Liver (tissue), 9 donors: ENCODE measurements around the gene CUX1. TPM values are rescaled to one million over a fixed set of nuclear protein-coding genes. Genes with fewer than 3 reads are reported as not detected.

Experiments used
- DNase-seq: peaks from one replicate; pipeline ENCODE4 v3.0.0-alpha.2; 2017; ENCODE audit warnings: low spot score
- H3K27ac ChIP-seq, 2 donors: one replicate each; pipeline ENCODE4 v1.7.0; 2013; ENCODE audit warnings: inconsistent platforms in 2 of 2, low read length in 2 of 2, control low read depth in 1 of 2, low read depth in 1 of 2, mild to moderate bottlenecking in 1 of 2
- H3K27me3 ChIP-seq, 4 donors: one replicate each; pipeline versions ENCODE4 v1.6.1 to v1.7.0; 2013; ENCODE audit warnings: low read length in 3 of 4, inconsistent platforms in 1 of 4, mild to moderate bottlenecking in 1 of 4, moderate library complexity in 1 of 4; ENCODE audit not compliant: control insufficient read depth in 4 of 4, insufficient read depth in 4 of 4
- H3K36me3 ChIP-seq, 4 donors: one replicate each; pipeline versions ENCODE4 v1.6.1 to v1.7.0; 2013; ENCODE audit warnings: low read length in 3 of 4, mild to moderate bottlenecking in 3 of 4, low read depth in 1 of 4, moderate library complexity in 1 of 4; ENCODE audit not compliant: control insufficient read depth in 4 of 4, insufficient read depth in 3 of 4
- H3K4me1 ChIP-seq, 4 donors: one replicate each; pipeline versions ENCODE4 v1.6.1 to v1.7.0; 2013; ENCODE audit warnings: low read length in 3 of 4, mild to moderate bottlenecking in 3 of 4, moderate library complexity in 1 of 4; ENCODE audit not compliant: control insufficient read depth in 4 of 4, insufficient read depth in 4 of 4
- H3K4me3 ChIP-seq, 3 donors: one replicate each; pipeline versions ENCODE4 v1.6.1 to v1.7.0; 2013; ENCODE audit warnings: low read length in 3 of 3, control low read depth in 1 of 3, low read depth in 1 of 3, mild to moderate bottlenecking in 1 of 3
- H3K9ac ChIP-seq, 2 donors: one replicate each; pipeline ENCODE4 v1.7.0; 2013; ENCODE audit warnings: low read length in 2 of 2, mild to moderate bottlenecking in 2 of 2, moderate library complexity in 2 of 2, control low read depth in 1 of 2, low read depth in 1 of 2
- H3K9me3 ChIP-seq, 4 donors: one replicate each; pipeline versions ENCODE4 v1.6.1 to v1.7.0; 2013; ENCODE audit warnings: low read length in 3 of 4; ENCODE audit not compliant: control insufficient read depth in 4 of 4
- CTCF ChIP-seq: fragments of 150-350 bp; IDR thresholded peaks from 2 replicates; pipeline ENCODE4 v1.5.1; 2017; ENCODE audit warnings: improper control_type of control experiment, low read depth, low read length; ENCODE audit not compliant: missing input control
- FOXA2 ChIP-seq: IDR thresholded peaks from 2 replicates; pipeline ENCODE4 v1.6.1; 2016; ENCODE audit warnings: antibody characterized with exemption
- GABPA ChIP-seq, 2 donors: IDR thresholded peaks in 1 of 2; conservative IDR thresholded peaks in 1 of 2; 2 replicates each; pipeline ENCODE4 v1.6.1; 2016; ENCODE audit warnings: antibody characterized with exemption in 2 of 2, mild to moderate bottlenecking in 1 of 2, moderate library complexity in 1 of 2
- HNF4A ChIP-seq, 2 donors: conservative IDR thresholded peaks; 2 replicates each; pipeline ENCODE4 v1.6.1; 2016; ENCODE audit warnings: antibody characterized with exemption in 2 of 2, mild to moderate bottlenecking in 2 of 2
- HNF4G ChIP-seq: IDR thresholded peaks from 2 replicates; pipeline ENCODE4 v1.6.1; 2016; ENCODE audit warnings: antibody characterized with exemption
- JUND ChIP-seq, 2 donors: IDR thresholded peaks; 2 replicates each; pipeline ENCODE4 v1.6.1; 2016; ENCODE audit warnings: antibody characterized with exemption in 2 of 2
- MAX ChIP-seq: IDR thresholded peaks from 2 replicates; pipeline ENCODE4 v1.6.1; 2016; ENCODE audit warnings: antibody characterized with exemption
- NR2F2 ChIP-seq: IDR thresholded peaks from 2 replicates; pipeline ENCODE4 v1.6.1; 2016; ENCODE audit warnings: antibody characterized with exemption
- RAD21 ChIP-seq, 2 donors: IDR thresholded peaks; 2 replicates each; pipeline ENCODE4 v1.6.1; 2016; ENCODE audit warnings: antibody characterized with exemption in 2 of 2, mild to moderate bottlenecking in 2 of 2
- REST ChIP-seq: IDR thresholded peaks from 2 replicates; pipeline ENCODE4 v1.6.1; 2016; ENCODE audit warnings: antibody characterized with exemption, mild to moderate bottlenecking
- RXRA ChIP-seq, 2 donors: IDR thresholded peaks; 2 replicates each; pipeline ENCODE4 v1.6.1; 2017 to 2018; ENCODE audit warnings: antibody characterized with exemption in 2 of 2, mild to moderate bottlenecking in 1 of 2
- SP1 ChIP-seq: IDR thresholded peaks from 2 replicates; pipeline ENCODE4 v1.6.1; 2018; ENCODE audit warnings: antibody characterized with exemption, mild to moderate bottlenecking
- TAF1 ChIP-seq: conservative IDR thresholded peaks from 2 replicates; pipeline ENCODE4 v1.6.1; 2016; ENCODE audit warnings: antibody characterized with exemption, mild to moderate bottlenecking
- YY1 ChIP-seq: IDR thresholded peaks from 2 replicates; pipeline ENCODE4 v1.6.1; 2016; ENCODE audit warnings: antibody characterized with exemption, mild to moderate bottlenecking
- ZBTB33 ChIP-seq: IDR thresholded peaks from 2 replicates; pipeline ENCODE4 v1.6.1; 2016; ENCODE audit warnings: antibody characterized with exemption
- whole genome bisulfite sequencing: extraction: QIAGEN DNeasy Blood & Tissue Kit; methylation state at CpG from one replicate; pipeline ENCODE4 v1.1.7; 2013; 5-methylcytosine and 5-hydroxymethylcytosine counted together
- polyA plus RNA-seq, 2 donors: library from polyadenylated mRNA; stranded (reverse) in 1 of 2; unstranded in 1 of 2; fragments of 200-250 nt in 1 of 2; fragments of >200 nt in 1 of 2; fragmentation: Nextera tagmentation in 1 of 2; extraction: Ambion mirVana in 1 of 2; gene quantifications; one replicate each; pipeline versions ENCODE4 v1.2.1 to v1.2.3, GENCODE V29; 2013 to 2015
- total RNA-seq, 2 donors: library from RNA; depleted of rRNA; stranded (reverse); fragments of >200 nt; gene quantifications; one replicate each; pipeline ENCODE4 v1.2.3, GENCODE V29; 2014
- donor health status: healthy.
- donor health status: healthy.
- donor health status: healthy.
- donor health status: healthy.
- donor health status: healthy.

Gene CUX1
- total and polyA plus RNA-seq, 4 donors = 18.6 to 40.6 (median 21.4) TPM

- TF ChIP-seq CTCF = no peak
- TF ChIP-seq RAD21 (IDR thresholded peaks at IDR 0.05) = no peak
- no peak for TF ChIP-seq YY1
- TF ChIP-seq REST = no peak
- TF ChIP-seq RXRA (IDR thresholded peaks at IDR 0.05) = no peak
- TF ChIP-seq ZBTB33 = no peak
- no peak for TF ChIP-seq SP1
- no peak for TF ChIP-seq MAX
- TF ChIP-seq NR2F2 = no peak
- TF ChIP-seq HNF4A (conservative IDR thresholded peaks at IDR 0.05) = no peak
- TF ChIP-seq TAF1 = no peak
- no peak for TF ChIP-seq FOXA2
- TF ChIP-seq HNF4G = no peak
- no peak for TF ChIP-seq JUND (IDR thresholded peaks at IDR 0.05)
- TF ChIP-seq GABPA (IDR thresholded peaks at IDR 0.05 in 1 of 2, conservative IDR thresholded peaks at IDR 0.05 in 1 of 2) = no peak
- Histone ChIP-seq H3K9ac (no peak overlapping the region), H3K36me3 (no peaks in the 10 kb centered on the region), H3K4me3 (no peak overlapping the region), H3K27me3 (no peaks in the 10 kb centered on the region), H3K4me1 (peaks cover 0 to 3% (median 0%) of the 10 kb centered on the region in 4 donors), H3K27ac (no peak overlapping the region), H3K9me3 (no peaks in the 10 kb centered on the region)
- no peak for DNase-seq
- WGBS = 94% methylated on average over 9 of the region's 9 CpGs
These were observed 53.9 kb downstream of the CUX1 start for GRCh38 chr7:101871351-101871750.

GRCh38 chr7:101874028-101874427 is 56.6 kb downstream of the CUX1 start:
- WGBS = 79% methylated on average over 5 of the region's 5 CpGs
- no peaks in the 10 kb centered on the region for H3K36me3 ChIP-seq
- H3K9me3 ChIP-seq = no peaks in the 10 kb centered on the region
- no peak overlapping the region for H3K9ac ChIP-seq
- TF ChIP-seq HNF4A (conservative IDR thresholded peaks at IDR 0.05) (no peak), RAD21 (IDR thresholded peaks at IDR 0.05) (no peak), TAF1 (no peak)
- no peak overlapping the region for H3K27ac ChIP-seq
- no peak for DNase-seq
- H3K4me1 ChIP-seq = peaks cover 0 to 2% (median 0%) of the 10 kb centered on the region in 4 donors
- no peaks in the 10 kb centered on the region for H3K27me3 ChIP-seq
- no peak overlapping the region for H3K4me3 ChIP-seq
